Measurements from ENCODE around the gene AHDC1.

The AHDC1 gene

DNA sequence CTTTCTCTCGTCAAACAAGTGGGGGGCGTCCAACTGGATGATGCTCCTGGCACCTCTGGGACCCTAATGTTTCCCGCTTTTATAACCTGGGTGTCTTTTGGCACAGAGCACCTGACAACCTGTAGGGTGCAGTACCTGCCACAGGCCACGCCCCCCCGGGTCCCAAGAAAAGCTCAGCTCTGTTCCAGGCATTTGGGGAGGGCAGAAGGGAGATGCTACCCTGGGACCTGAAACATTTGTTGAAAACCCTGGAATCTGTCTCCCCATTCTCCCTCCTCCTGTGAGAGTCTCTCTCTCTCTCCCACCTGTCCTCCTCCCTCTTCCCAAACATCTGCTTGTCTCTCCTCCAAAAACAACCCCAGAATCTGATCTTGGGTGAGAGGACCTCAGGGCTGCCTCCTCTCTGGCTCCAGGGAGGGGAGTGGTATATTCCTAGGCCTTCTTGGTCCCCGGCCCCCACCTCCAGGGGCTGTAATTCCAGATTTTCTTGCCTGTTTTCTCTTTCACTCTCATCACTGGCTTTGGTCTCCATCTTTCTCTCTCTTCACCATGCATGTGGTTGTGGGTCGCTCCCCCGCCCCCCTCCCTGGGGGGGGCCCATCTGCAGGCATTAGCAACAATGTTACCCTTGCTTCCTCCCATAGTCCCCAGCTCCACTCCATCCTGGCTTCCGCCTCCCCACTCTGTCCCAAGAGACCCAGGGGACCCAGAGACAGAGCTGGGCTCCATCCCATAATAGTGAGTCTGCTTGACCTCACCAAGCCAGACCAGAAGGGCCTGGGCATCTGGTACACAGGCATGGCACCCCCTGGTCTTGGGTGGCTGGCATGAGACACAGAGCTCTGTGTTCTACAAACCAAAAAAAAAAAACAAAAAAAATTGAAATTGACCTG lies 4.1 kb downstream of the AHDC1 start:
- peaks cover 39% of the 10 kb centered on the region for H3K4me1 ChIP-seq (ENCODE audit: control insufficient read depth, insufficient read depth, low read length)
- no peak overlapping the region for H3K4me3 ChIP-seq (ENCODE audit: low read depth, low read length)
- H3K9ac ChIP-seq (ENCODE audit: low read depth, low read length) = no peak overlapping the region
- no peaks in the 10 kb centered on the region for H3K9me3 ChIP-seq (ENCODE audit: control insufficient read depth, insufficient read depth, low read length)
- peaks cover 3% of the 10 kb centered on the region for H3K36me3 ChIP-seq (ENCODE audit: control insufficient read depth, insufficient read depth, low read length)
- no peaks in the 10 kb centered on the region for H3K27me3 ChIP-seq (ENCODE audit: control insufficient read depth, insufficient read depth, low read length)

GRCh38 chr1:27598902-27599528 lies 4.9 kb downstream of the AHDC1 start:
- Histone ChIP-seq H3K9ac (ENCODE audit: low read depth, low read length) (no peak overlapping the region), H3K36me3 (ENCODE audit: control insufficient read depth, insufficient read depth, low read length) (peaks cover 3% of the 10 kb centered on the region), H3K4me3 (ENCODE audit: low read depth, low read length) (no peak overlapping the region), H3K27me3 (ENCODE audit: control insufficient read depth, insufficient read depth, low read length) (no peaks in the 10 kb centered on the region), H3K4me1 (ENCODE audit: control insufficient read depth, insufficient read depth, low read length) (peaks cover 41% of the 10 kb centered on the region), H3K9me3 (ENCODE audit: control insufficient read depth, insufficient read depth, low read length) (no peaks in the 10 kb centered on the region)

DNA sequence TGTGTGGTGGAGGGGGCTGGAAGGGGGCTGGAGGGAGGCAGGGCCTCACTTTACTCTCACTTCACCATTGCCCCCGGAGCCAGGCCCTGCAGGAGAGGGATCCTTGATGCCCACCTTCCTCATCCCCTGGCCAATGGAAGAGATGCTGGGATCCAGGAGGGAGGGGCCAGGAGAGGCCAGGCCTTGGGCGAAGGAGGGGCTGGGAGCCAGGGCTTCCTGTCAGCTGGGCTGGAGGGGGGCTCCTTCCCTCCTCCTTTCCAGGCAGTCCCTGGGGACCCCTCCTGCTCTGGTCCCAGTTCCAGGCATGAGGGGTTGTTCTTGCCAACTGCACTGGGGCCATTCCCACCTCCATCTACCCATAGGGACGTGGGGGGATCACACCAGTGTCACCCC lies 5.7 kb downstream of the AHDC1 start:
- Histone ChIP-seq H3K4me3 (ENCODE audit: low read depth, low read length) (no peak overlapping the region), H3K27me3 (ENCODE audit: control insufficient read depth, insufficient read depth, low read length) (no peaks in the 10 kb centered on the region), H3K36me3 (ENCODE audit: control insufficient read depth, insufficient read depth, low read length) (peaks cover 3% of the 10 kb centered on the region), H3K4me1 (ENCODE audit: control insufficient read depth, insufficient read depth, low read length) (peaks cover 47% of the 10 kb centered on the region), H3K9me3 (ENCODE audit: control insufficient read depth, insufficient read depth, low read length) (no peaks in the 10 kb centered on the region), H3K9ac (ENCODE audit: low read depth, low read length) (no peak overlapping the region)

- H3K27me3 ChIP-seq (ENCODE audit: control insufficient read depth, insufficient read depth, low read length) = no peaks in the 10 kb centered on the region
- H3K4me3 ChIP-seq (ENCODE audit: low read depth, low read length) = no peak overlapping the region
- H3K9ac ChIP-seq (ENCODE audit: low read depth, low read length) = no peak overlapping the region
- peaks cover 3% of the 10 kb centered on the region for H3K36me3 ChIP-seq (ENCODE audit: control insufficient read depth, insufficient read depth, low read length)
- H3K4me1 ChIP-seq (ENCODE audit: control insufficient read depth, insufficient read depth, low read length) = peaks cover 48% of the 10 kb centered on the region
- H3K9me3 ChIP-seq (ENCODE audit: control insufficient read depth, insufficient read depth, low read length) = no peaks in the 10 kb centered on the region
These were observed 6.2 kb downstream of the AHDC1 start for GRCh38 chr1:27597516-27598294.

GRCh38 chr1:27596986-27597385 lies 7.0 kb downstream of the AHDC1 start:
- H3K4me1 ChIP-seq (ENCODE audit: control insufficient read depth, insufficient read depth, low read length) = peaks cover 48% of the 10 kb centered on the region
- H3K36me3 ChIP-seq (ENCODE audit: control insufficient read depth, insufficient read depth, low read length) = peaks cover 3% of the 10 kb centered on the region
- H3K9ac ChIP-seq (ENCODE audit: low read depth, low read length) = no peak overlapping the region
- no peak overlapping the region for H3K4me3 ChIP-seq (ENCODE audit: low read depth, low read length)
- H3K27me3 ChIP-seq (ENCODE audit: control insufficient read depth, insufficient read depth, low read length) = no peaks in the 10 kb centered on the region
- no peaks in the 10 kb centered on the region for H3K9me3 ChIP-seq (ENCODE audit: control insufficient read depth, insufficient read depth, low read length)

DNA sequence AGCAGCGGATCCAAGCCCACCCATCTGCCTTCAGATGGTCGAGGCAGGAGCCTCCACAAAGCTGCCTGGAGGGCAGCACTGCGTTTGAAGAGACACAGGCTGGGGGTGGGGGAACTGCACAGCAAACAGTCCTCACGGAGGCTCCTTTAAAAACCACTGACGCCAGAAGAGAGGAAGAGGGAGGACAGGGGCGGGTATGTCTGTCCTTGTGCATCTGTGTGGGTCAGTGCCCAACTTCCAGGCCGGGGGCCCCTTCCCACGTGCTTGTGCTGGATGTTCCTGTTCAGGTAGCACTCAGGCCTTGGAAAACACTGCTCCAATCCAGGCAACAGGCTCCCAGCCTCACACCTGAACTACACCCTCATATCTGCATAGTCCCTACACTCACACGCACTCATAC lies 7.7 kb downstream of the AHDC1 start:
- Histone ChIP-seq H3K36me3 (ENCODE audit: control insufficient read depth, insufficient read depth, low read length) (peaks cover 3% of the 10 kb centered on the region), H3K9ac (ENCODE audit: low read depth, low read length) (no peak overlapping the region), H3K9me3 (ENCODE audit: control insufficient read depth, insufficient read depth, low read length) (no peaks in the 10 kb centered on the region), H3K4me1 (ENCODE audit: control insufficient read depth, insufficient read depth, low read length) (peaks cover 48% of the 10 kb centered on the region), H3K4me3 (ENCODE audit: low read depth, low read length) (no peak overlapping the region), H3K27me3 (ENCODE audit: control insufficient read depth, insufficient read depth, low read length) (no peaks in the 10 kb centered on the region)

- peaks cover 42% of the 10 kb centered on the region for H3K4me1 ChIP-seq (ENCODE audit: control insufficient read depth, insufficient read depth, low read length)
- peaks cover 3% of the 10 kb centered on the region for H3K36me3 ChIP-seq (ENCODE audit: control insufficient read depth, insufficient read depth, low read length)
- H3K4me3 ChIP-seq (ENCODE audit: low read depth, low read length) = no peak overlapping the region
- H3K27me3 ChIP-seq (ENCODE audit: control insufficient read depth, insufficient read depth, low read length) = no peaks in the 10 kb centered on the region
- H3K9me3 ChIP-seq (ENCODE audit: control insufficient read depth, insufficient read depth, low read length) = no peaks in the 10 kb centered on the region
- H3K9ac ChIP-seq (ENCODE audit: low read depth, low read length) = no peak overlapping the region
These were observed 8.3 kb downstream of the AHDC1 start for GRCh38 chr1:27595597-27595996.

DNA sequence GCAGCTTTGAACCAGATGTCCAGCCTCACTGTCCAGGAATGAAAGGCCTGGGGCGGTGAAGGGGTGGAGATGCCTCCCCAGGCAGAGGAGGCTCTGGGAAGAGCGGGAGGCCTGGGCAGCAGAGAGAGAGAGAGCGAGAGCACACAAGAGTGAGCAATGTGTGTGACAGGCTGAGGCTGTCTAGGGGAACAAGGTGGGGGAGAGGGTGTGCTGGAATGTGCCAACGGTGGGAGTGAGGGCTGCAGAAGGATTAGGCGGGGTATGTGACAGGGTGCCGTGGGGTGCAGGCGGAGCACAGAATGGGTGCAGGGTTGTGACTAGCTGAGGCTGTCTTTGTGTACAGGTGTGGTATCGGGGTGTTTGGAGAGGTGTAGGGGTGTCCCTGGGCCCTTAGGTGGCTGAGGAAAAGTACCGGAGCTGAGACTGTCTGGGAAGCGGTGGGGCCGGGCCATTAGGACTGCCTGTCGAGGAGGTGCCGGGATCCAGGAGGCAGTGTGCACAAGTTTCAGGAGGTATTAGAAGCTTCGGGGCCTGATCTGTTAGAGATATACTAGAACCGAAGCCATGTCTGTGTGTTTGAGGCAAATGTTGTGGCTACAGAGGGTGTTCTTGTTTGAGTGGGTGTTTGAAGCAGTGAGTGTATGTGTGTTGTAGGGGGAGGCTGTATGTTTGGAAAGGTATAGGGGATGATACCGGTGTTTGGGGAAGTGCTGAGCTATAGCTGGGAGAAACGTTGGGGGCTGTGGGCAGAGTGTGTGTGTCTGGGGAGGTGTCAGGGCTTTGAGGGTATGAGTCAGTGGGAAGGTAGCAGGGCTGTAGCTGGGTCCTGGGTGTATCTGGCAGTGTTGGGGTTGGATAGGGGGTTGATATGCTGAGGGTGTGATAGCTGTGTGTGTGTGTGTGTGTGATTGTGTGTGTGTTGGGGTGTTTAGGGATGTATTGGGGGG lies 9.1 kb downstream of the AHDC1 start:
- Histone ChIP-seq H3K9me3 (ENCODE audit: control insufficient read depth, insufficient read depth, low read length) (no peaks in the 10 kb centered on the region), H3K36me3 (ENCODE audit: control insufficient read depth, insufficient read depth, low read length) (peaks cover 3% of the 10 kb centered on the region), H3K27me3 (ENCODE audit: control insufficient read depth, insufficient read depth, low read length) (no peaks in the 10 kb centered on the region), H3K4me3 (ENCODE audit: low read depth, low read length) (no peak overlapping the region), H3K9ac (ENCODE audit: low read depth, low read length) (peak overlapping the region; percentile 47), H3K4me1 (ENCODE audit: control insufficient read depth, insufficient read depth, low read length) (peaks cover 35% of the 10 kb centered on the region)

DNA sequence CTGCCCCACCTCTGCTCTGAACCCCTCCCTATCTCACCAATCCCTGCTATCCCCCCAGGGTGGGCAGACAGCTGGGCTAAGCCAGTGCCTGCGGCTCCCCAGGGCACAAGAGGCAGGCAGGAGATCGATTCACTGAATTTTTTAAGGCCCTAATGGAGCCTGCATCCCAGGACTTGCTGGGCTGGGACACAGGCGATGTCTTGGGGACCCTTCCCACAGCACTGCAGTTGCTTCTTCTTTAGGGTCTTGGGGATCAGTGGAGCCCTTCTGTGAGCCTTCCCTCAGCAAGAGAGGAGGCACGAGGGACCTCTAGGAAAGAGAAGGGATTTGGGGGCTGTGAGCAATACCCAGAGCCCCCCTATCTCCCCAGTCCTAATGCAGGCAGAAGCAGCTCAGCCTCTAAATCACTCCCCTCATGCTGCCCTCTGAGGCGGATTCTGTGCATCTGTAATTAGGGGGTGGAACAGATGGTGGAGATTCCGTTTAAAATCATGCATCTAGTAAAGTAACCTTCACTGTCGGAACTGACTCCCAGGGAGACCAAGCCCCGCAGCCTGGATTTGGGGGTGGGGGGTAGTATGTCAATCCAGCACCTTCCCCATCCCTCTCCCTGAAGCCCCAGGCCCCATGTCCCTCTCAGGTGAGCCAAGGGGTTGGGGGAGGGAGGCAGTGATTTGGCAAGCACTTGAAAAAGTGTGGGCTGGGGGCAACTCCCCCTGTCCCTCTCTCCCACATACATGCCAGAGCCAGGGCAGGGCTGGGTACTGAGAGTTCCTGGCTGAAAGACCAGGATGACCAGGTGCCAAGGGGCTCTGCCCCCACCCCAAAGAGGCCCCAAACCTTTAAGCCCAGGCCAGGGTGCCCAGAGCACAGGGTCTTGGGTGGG lies 10.0 kb downstream of the AHDC1 start:
- H3K36me3 ChIP-seq (ENCODE audit: control insufficient read depth, insufficient read depth, low read length) = peaks cover 3% of the 10 kb centered on the region

DNA sequence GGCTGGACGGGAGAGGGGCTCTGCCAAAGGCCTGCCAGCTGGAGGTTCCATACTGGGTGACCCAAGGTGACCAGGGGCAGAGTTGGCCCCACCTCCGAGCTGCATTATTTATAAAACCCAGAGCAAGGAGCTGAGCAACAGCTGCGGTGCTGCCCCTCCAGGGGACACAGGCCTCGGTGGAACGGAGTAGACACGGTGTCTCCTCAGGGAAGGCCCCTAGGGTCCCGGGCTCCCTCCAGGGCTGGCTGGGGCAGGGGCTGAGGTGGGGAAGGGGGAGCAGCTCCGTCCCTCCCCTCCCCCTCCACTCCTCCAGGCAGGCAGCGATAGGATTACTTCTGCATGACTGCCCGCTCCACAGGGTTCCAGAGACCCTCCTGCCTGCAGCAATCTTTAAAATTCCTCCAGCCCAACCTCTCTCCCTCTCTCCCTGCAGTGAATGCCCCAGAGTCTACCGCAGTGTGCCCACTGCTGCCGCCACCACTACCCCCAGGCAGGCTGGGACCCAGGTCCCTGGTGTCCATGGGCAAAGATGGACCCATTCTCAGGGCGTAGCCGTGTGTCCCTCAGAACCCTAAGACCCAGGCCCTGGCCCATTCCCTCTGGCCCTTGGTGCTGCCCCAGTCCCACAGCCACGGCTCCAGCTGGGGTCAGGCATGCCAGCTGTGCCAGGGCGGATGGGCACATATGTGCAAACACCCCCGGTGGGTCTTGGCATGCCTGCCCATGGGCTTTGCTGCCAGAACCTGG lies 10.8 kb downstream of the AHDC1 start:
- peaks cover 3% of the 10 kb centered on the region for H3K36me3 ChIP-seq (ENCODE audit: control insufficient read depth, insufficient read depth, low read length)
- H3K9ac ChIP-seq (ENCODE audit: low read depth, low read length) = peak overlapping the region; percentile 37

More for the DNA sequence above, 10.0 kb downstream of the AHDC1 start:
- Histone ChIP-seq H3K4me3 (ENCODE audit: low read depth, low read length) (peak overlapping the region; percentile 37), H3K9ac (ENCODE audit: low read depth, low read length) (peak overlapping the region; percentile 47), H3K4me1 (ENCODE audit: control insufficient read depth, insufficient read depth, low read length) (peaks cover 31% of the 10 kb centered on the region), H3K9me3 (ENCODE audit: control insufficient read depth, insufficient read depth, low read length) (no peaks in the 10 kb centered on the region), H3K27me3 (ENCODE audit: control insufficient read depth, insufficient read depth, low read length) (no peaks in the 10 kb centered on the region)

More for the DNA sequence above, 10.8 kb downstream of the AHDC1 start:
- no peaks in the 10 kb centered on the region for H3K27me3 ChIP-seq (ENCODE audit: control insufficient read depth, insufficient read depth, low read length)
- peak overlapping the region; percentile 37 for H3K4me3 ChIP-seq (ENCODE audit: low read depth, low read length)
- H3K9me3 ChIP-seq (ENCODE audit: control insufficient read depth, insufficient read depth, low read length) = no peaks in the 10 kb centered on the region
- peaks cover 27% of the 10 kb centered on the region for H3K4me1 ChIP-seq (ENCODE audit: control insufficient read depth, insufficient read depth, low read length)
